Right lobe of liver (tissue), 6 donors: ENCODE data around the gene CUL7. TPM values are rescaled to one million over a fixed set of nuclear protein-coding genes. Genes with fewer than 3 reads are reported as not detected.

Experiments
- ATAC-seq, 4 donors: fragments of 200-7000 bp; cut with Tn5 transposase; one replicate each; pipeline ENCODE4 v1.9.1; 2020; ENCODE audit warnings: mild to moderate bottlenecking in 4 of 4, moderate library complexity in 4 of 4
- DNase-seq, 3 donors: peaks; one replicate each; pipeline ENCODE4 v3.0.0-alpha.2; 2020
- H3K27ac ChIP-seq, 3 donors: fragments of 200-600 bp; one replicate each; pipeline ENCODE4 v1.8.0; 2022
- H3K27me3 ChIP-seq, 2 donors: fragments of 200-600 bp; one replicate each; pipeline ENCODE4 v1.8.0; 2022
- H3K36me3 ChIP-seq, 4 donors: fragments of 200-600 bp; sonication (generic) in 1 of 4; one replicate each; pipeline versions ENCODE4 v1.5.1 to v1.8.0; 2017 to 2022; ENCODE audit warnings: control low read depth in 1 of 4
- H3K4me1 ChIP-seq, 4 donors: fragments of 200-600 bp; sonication (generic) in 1 of 4; one replicate each; pipeline versions ENCODE4 v1.5.1 to v1.8.0; 2017 to 2022; ENCODE audit warnings: control low read depth in 1 of 4
- H3K4me3 ChIP-seq, 3 donors: fragments of 200-600 bp; one replicate each; pipeline ENCODE4 v1.8.0; 2022
- H3K9me3 ChIP-seq, 4 donors: fragments of 200-600 bp; sonication (generic) in 1 of 4; one replicate each; pipeline versions ENCODE4 v1.5.1 to v1.8.0; 2017 to 2022; ENCODE audit warnings: control low read depth in 1 of 4
- POLR2A ChIP-seq: fragments of 450-650 bp; IDR thresholded peaks from one replicate; pipeline ENCODE4 v1.6.1; 2017; ENCODE audit warnings: antibody characterized with exemption, mild to moderate bottlenecking
- WGBS: methylation state at CpG from one replicate; pipeline ENCODE4 v1.1.6; 2018; ENCODE audit warnings: low coverage, low lambda C conversion rate; ENCODE audit not compliant: insufficient coverage; ENCODE audit errors: missing lambda C conversion rate; 5-methylcytosine and 5-hydroxymethylcytosine counted together
- intact Hi-C, 2 donors: fragments of 100-400 bp; cut with DNase I; formaldehyde crosslinking; loops; one replicate each; pipeline versions ENCODE4 v1.11.2 to v1.14.1; 2022
- total RNA-seq, 6 experiments: library from RNA; depleted of rRNA in 2 of 6; stranded (reverse); fragments of >200 nt in 2 of 6; fragmentation: NEBNext Ultra II Directional in 3 of 6; extraction: Animal tissue kit (Norgen Biotek cat#: 25700) in 3 of 6; gene quantifications; one replicate each; pipeline versions ENCODE4 v1.1.0 to v1.2.4, GENCODE V29; 2016 to 2023
- TF ChIP-seq, protein P1 (sequence below), 4 donors: fragments of 200-600 bp in 3 of 4; fragments of 450-650 bp in 1 of 4; IDR thresholded peaks; one replicate each; pipeline versions ENCODE4 v1.5.1 to v1.8.0; 2016 to 2022; ENCODE audit warnings: antibody characterized with exemption in 4 of 4, mild to moderate bottlenecking in 2 of 4
- donor health status: DM: no; HTN: yes; CAD: no.
- donor health status: DM: no; HTN: no; CAD: no.
- donor health status: DM: no; HTN: no; CAD: no.
- donor health status: DM: no; HTN: yes; CAD: no.
- donor health status: DM: no; HTN: yes; CAD: no.

Gene CUL7
- total RNA-seq, 6 experiments from 2014 or later = 6.5 to 12.7 (median 8.8) TPM

GRCh38 chr6:43034190-43034525, 19.5 kb downstream of the CUL7 start:
- Histone ChIP-seq H3K4me3 (no peak overlapping the region), H3K27ac (no peak overlapping the region), H3K4me1 (peaks cover 0 to 11% (median 0%) of the 10 kb centered on the region in 4 donors), H3K27me3 (no peaks in the 10 kb centered on the region), H3K36me3 (peaks cover 0 to 35% (median 8%) of the 10 kb centered on the region in 4 donors), H3K9me3 (no peaks in the 10 kb centered on the region)
- WGBS = 67% methylated on average over 1 of the region's 2 CpGs
- intact Hi-C loops = no loop called here
- TF ChIP-seq POLR2A = no peak
- TF ChIP-seq, protein P1, sequence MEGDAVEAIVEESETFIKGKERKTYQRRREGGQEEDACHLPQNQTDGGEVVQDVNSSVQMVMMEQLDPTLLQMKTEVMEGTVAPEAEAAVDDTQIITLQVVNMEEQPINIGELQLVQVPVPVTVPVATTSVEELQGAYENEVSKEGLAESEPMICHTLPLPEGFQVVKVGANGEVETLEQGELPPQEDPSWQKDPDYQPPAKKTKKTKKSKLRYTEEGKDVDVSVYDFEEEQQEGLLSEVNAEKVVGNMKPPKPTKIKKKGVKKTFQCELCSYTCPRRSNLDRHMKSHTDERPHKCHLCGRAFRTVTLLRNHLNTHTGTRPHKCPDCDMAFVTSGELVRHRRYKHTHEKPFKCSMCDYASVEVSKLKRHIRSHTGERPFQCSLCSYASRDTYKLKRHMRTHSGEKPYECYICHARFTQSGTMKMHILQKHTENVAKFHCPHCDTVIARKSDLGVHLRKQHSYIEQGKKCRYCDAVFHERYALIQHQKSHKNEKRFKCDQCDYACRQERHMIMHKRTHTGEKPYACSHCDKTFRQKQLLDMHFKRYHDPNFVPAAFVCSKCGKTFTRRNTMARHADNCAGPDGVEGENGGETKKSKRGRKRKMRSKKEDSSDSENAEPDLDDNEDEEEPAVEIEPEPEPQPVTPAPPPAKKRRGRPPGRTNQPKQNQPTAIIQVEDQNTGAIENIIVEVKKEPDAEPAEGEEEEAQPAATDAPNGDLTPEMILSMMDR (IDR thresholded peaks at IDR 0.05) = no peak
- ATAC-seq (no peak), DNase-seq (no peak)

DNA sequence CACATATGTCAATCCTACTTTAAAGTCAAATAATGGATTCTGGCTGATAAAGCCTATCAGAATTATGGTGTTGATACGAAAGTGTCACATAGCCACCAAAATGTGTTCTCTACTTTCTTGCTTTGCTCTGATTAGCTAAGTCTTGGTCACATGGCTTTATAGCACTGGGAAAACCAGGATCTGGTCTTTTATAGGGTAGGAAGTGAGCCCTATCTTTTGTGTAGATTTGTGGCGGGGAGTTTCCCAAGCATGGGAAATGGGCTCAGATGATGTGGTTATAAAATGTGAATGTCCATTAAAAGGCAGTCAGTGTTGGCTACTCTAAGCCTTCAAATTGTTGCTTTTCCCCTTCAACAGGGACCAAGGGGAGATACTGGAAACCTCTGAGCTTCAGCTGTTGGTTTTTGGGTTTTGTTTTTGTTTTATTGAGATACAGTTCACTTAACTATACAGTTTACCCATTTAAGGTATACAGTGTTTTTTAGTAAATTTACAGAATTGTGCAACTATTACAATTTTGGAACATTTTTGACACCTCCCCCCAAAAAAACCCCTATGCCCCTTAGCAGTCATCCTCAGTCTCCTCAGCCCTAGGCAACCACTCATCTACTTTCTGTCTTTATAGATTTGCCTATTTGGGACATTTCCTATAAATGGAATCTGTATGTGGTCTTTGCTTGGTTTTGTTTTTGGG, 20.0 kb downstream of the CUL7 start:
- Histone ChIP-seq H3K4me3 (no peak overlapping the region), H3K27me3 (no peaks in the 10 kb centered on the region), H3K27ac (no peak overlapping the region), H3K4me1 (peaks cover 0 to 11% (median 0%) of the 10 kb centered on the region in 4 donors), H3K36me3 (peaks cover 0 to 39% (median 10%) of the 10 kb centered on the region in 4 donors), H3K9me3 (no peaks in the 10 kb centered on the region)
- intact Hi-C loops = no loop called here
- ATAC-seq (no peak), DNase-seq (no peak)
- TF ChIP-seq, protein P1 (IDR thresholded peaks at IDR 0.05) = no peak
- no peak for TF ChIP-seq POLR2A
- 67% methylated on average over 1 of the region's 2 CpGs for WGBS

- H3K4me3 ChIP-seq = no peak overlapping the region
- no peak overlapping the region for H3K27ac ChIP-seq
- DNase-seq (no peak), ATAC-seq (no peak)
- no peak for TF ChIP-seq POLR2A
- TF ChIP-seq, protein P1 (IDR thresholded peaks at IDR 0.05) = no peak
- H3K36me3 ChIP-seq = peaks cover 0 to 46% (median 14%) of the 10 kb centered on the region in 4 donors
- H3K4me1 ChIP-seq = peaks cover 0 to 11% (median 0%) of the 10 kb centered on the region in 4 donors
- H3K9me3 ChIP-seq = no peaks in the 10 kb centered on the region
- intact Hi-C loops = no loop called here
- 90% methylated on average over 2 of the region's 4 CpGs for WGBS
- no peaks in the 10 kb centered on the region for H3K27me3 ChIP-seq
These were observed 21.3 kb downstream of the CUL7 start for GRCh38 chr6:43032326-43032725.

- Histone ChIP-seq H3K4me1 (no peaks in the 10 kb centered on the region), H3K27ac (no peak overlapping the region), H3K9me3 (no peaks in the 10 kb centered on the region), H3K4me3 (no peak overlapping the region), H3K27me3 (no peaks in the 10 kb centered on the region), H3K36me3 (peaks cover 0 to 73% (median 28%) of the 10 kb centered on the region in 4 donors)
- ATAC-seq (no peak), DNase-seq (no peak)
- intact Hi-C loops = no loop called here
- WGBS = 92% methylated on average over 5 of the region's 9 CpGs
- TF ChIP-seq POLR2A = no peak
These were observed 24.5 kb downstream of the CUL7 start for GRCh38 chr6:43029120-43029519.

GRCh38 chr6:43026365-43026764, 27.3 kb downstream of the CUL7 start:
- 98% methylated on average over 5 of the region's 5 CpGs for WGBS
- no peak for DNase-seq
- peaks cover 0 to 4% (median 0%) of the 10 kb centered on the region in 4 donors for H3K4me1 ChIP-seq
- no peak for ATAC-seq
- no peaks in the 10 kb centered on the region for H3K9me3 ChIP-seq
- H3K4me3 ChIP-seq = no peak overlapping the region
- intact Hi-C loops = no loop called here
- H3K36me3 ChIP-seq = peaks cover 0 to 63% (median 28%) of the 10 kb centered on the region in 4 donors
- TF ChIP-seq POLR2A = no peak
- TF ChIP-seq, protein P1 (IDR thresholded peaks at IDR 0.05) = no peak
- no peaks in the 10 kb centered on the region for H3K27me3 ChIP-seq
- no peak overlapping the region for H3K27ac ChIP-seq
